ENCODE results near the gene LMF1. TPM values are rescaled to one million over a fixed set of nuclear protein-coding genes. Genes with fewer than 3 reads are reported as not detected.
A peak's percentile ranks its signal among the peaks of the same experiment; 100 is the strongest.

The LMF1 gene
- total RNA-seq, 1 experiment from 2014 or later, result 13.5 TPM

DNA sequence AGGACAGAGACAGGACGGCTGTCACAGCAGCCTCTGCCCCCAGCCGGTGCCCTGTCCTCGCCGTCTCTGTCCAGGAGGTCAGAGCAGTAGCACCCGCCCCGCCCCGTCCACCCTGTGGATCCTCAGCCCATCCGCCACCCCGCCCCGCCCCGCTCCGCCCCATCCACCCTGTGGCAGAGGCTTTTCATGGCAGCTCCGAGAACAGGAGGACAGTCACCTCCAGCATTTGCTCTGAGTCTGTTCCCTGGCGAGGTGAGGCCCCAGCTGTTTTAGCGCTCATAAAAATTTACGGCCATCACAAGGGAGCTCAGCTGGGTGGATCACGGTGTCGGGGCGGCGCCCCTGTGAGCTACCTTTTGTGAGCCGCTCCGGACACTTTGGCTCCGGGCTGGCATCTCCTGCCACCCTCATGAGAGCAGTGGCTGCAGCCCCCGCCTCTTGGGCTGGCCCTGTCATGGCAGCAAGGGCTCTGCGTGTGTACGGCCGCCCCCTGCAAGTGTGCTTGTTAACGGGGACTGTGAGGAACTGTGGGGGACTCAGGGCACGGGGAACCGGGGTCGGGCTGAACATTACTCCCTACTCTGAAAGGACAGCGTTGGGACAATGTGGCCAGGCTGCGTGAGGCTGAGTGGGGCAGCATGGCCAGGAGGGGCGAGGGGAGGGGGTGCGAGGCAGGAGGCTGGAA is 138.0 kb downstream of the LMF1 start:
- no peaks in the 10 kb centered on the region for H3K9me3 ChIP-seq (ENCODE audit: low read length)
- no TSS peak for BruUV-seq (replicated peaks)
- ChIA-PET POLR2A (ENCODE audit: unreplicated experiment) (no interaction called here), CTCF (no interaction called here)
- no peak overlapping the region for H3K9ac ChIP-seq (ENCODE audit: low read length)
- no peaks in the 10 kb centered on the region for H4K20me1 ChIP-seq (ENCODE audit: low read length)
- no peak for TF ChIP-seq EZH2 (IDR thresholded peaks at IDR 0.05; ENCODE audit: low read length, unreplicated experiment)
- no peak for TF ChIP-seq EZH2phosphoT487 (IDR thresholded peaks at IDR 0.05; ENCODE audit: borderline replicate concordance, low read length)
- TF ChIP-seq, protein P1, sequence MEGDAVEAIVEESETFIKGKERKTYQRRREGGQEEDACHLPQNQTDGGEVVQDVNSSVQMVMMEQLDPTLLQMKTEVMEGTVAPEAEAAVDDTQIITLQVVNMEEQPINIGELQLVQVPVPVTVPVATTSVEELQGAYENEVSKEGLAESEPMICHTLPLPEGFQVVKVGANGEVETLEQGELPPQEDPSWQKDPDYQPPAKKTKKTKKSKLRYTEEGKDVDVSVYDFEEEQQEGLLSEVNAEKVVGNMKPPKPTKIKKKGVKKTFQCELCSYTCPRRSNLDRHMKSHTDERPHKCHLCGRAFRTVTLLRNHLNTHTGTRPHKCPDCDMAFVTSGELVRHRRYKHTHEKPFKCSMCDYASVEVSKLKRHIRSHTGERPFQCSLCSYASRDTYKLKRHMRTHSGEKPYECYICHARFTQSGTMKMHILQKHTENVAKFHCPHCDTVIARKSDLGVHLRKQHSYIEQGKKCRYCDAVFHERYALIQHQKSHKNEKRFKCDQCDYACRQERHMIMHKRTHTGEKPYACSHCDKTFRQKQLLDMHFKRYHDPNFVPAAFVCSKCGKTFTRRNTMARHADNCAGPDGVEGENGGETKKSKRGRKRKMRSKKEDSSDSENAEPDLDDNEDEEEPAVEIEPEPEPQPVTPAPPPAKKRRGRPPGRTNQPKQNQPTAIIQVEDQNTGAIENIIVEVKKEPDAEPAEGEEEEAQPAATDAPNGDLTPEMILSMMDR (conservative IDR thresholded peaks at IDR 0.05; ENCODE audit: low read depth, low read length), result no peak
- DNase-seq (no peak), ATAC-seq (peak; percentile 50)
- H3K79me2 ChIP-seq (ENCODE audit: low read length), result no peaks in the 10 kb centered on the region
- H3K4me2 ChIP-seq (ENCODE audit: low read length), result no peak overlapping the region
- no peaks in the 10 kb centered on the region for H3F3A ChIP-seq (ENCODE audit: low read length, unreplicated experiment)
- intact Hi-C loops (cut with micrococcal nuclease), result no loop called here
- no peaks in the 10 kb centered on the region for H3K27me3 ChIP-seq (ENCODE audit: low read length)
- no peaks in the 10 kb centered on the region for H3K9me2 ChIP-seq (replicated peaks; ENCODE audit: low read length)
- no peaks in the 10 kb centered on the region for H3K4me1 ChIP-seq (ENCODE audit: insufficient read depth, low read length)
- no peak overlapping the region for H3K27ac ChIP-seq (ENCODE audit: low read length)
- H3K36me3 ChIP-seq (ENCODE audit: low read depth, low read length), result no peaks in the 10 kb centered on the region
- H3K4me3 ChIP-seq (ENCODE audit: low read length), result no peak overlapping the region
- no peak overlapping the region for H2AFZ ChIP-seq (ENCODE audit: low read length)

DNA sequence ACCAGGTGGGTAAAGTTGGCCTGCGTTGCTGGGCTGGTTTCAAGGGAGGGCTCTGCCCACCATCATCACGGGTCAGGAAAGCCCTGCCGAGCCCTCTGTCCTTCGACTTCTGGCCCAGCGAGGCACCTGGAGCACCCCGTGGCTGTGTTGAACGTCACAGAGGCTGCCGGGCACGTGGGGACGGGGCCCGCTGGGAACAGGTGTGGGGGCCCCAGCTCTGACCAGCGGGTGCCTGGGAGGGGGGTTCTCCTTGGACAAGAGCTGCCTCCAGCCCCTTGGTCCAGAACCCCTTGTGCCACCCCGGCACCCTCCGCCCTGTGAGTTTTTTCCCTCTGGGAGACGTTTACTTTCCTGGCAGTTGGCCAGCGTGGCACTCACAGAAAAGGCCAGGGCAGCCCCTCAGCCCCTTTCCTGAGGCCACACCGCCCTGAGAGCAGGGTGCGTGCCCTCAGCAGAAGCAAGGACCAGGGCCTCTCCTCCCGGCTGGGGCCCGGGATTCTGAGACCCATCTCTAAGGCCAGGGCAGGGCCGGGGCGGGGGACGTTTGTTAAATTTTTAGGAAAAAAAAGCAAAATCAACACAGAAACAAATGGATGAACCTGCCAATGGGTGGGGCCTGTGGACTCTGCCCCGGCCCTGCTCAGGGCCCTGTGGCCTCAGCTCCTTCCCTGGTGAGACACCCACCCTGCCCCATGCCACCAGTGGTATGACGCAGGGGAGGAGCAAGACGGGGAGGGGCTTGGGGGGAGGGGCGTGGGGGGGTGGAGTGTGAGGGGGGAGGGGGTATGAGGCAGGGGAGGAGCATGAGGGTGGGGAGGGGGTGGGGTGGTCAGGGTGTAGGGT is 139.0 kb downstream of the LMF1 start:
- Histone ChIP-seq H2AFZ (ENCODE audit: low read length) (no peak overlapping the region), H3K9me2 (replicated peaks; ENCODE audit: low read length) (no peaks in the 10 kb centered on the region), H3K36me3 (ENCODE audit: low read depth, low read length) (no peaks in the 10 kb centered on the region), H3K4me2 (ENCODE audit: low read length) (no peak overlapping the region), H3K4me1 (ENCODE audit: insufficient read depth, low read length) (no peaks in the 10 kb centered on the region), H3K27me3 (ENCODE audit: low read length) (no peaks in the 10 kb centered on the region), H3K9me3 (ENCODE audit: low read length) (no peaks in the 10 kb centered on the region), H3K4me3 (ENCODE audit: low read length) (no peak overlapping the region), H4K20me1 (ENCODE audit: low read length) (no peaks in the 10 kb centered on the region), H3K79me2 (ENCODE audit: low read length) (no peaks in the 10 kb centered on the region), H3F3A (ENCODE audit: low read length, unreplicated experiment) (no peaks in the 10 kb centered on the region), H3K27ac (ENCODE audit: low read length) (no peak overlapping the region), H3K9ac (ENCODE audit: low read length) (no peak overlapping the region)
- intact Hi-C loops (cut with micrococcal nuclease), result no loop called here
- TF ChIP-seq EZH2 (IDR thresholded peaks at IDR 0.05; ENCODE audit: low read length, unreplicated experiment) (no peak), EZH2phosphoT487 (IDR thresholded peaks at IDR 0.05; ENCODE audit: borderline replicate concordance, low read length) (no peak)
- TF ChIP-seq, protein P1 (conservative IDR thresholded peaks at IDR 0.05; ENCODE audit: low read depth, low read length), result no peak
- CTCF ChIA-PET, result no interaction called here
- BruUV-seq (replicated peaks), result no TSS peak
- ATAC-seq, result no peak
- no peak for DNase-seq
- POLR2A ChIA-PET (ENCODE audit: unreplicated experiment), result no interaction called here
